GM12891 (cell line): Measurements from ENCODE around the gene TRIM50.

Source experiments
- DNase-seq: peaks from one replicate; pipeline ENCODE4 v3.0.0; 2011; ENCODE audit warnings: low spot score; ENCODE audit not compliant: insufficient read length
- FAIRE-seq: peaks from 2 replicates; lab custom pipeline; 2011; peaks lifted over from hg19 to GRCh38; lab: Jason Lieb, UNC
- PAX5 ChIP-seq: IDR thresholded peaks from 2 replicates; pipeline ENCODE4 v1.6.1; 2011; ENCODE audit warnings: low read length, moderate library complexity, mild to moderate bottlenecking; ENCODE audit not compliant: insufficient read depth, severe bottlenecking
- POLR2A ChIP-seq: IDR thresholded peaks from 2 replicates; pipeline ENCODE4 v1.6.1; 2011; ENCODE audit warnings: low read depth, low read length, control low read depth
- POLR2AphosphoS5 ChIP-seq: IDR thresholded peaks from 2 replicates; pipeline ENCODE4 v1.6.1; 2011; ENCODE audit warnings: low read depth, low read length, control low read depth
- POU2F2 ChIP-seq: IDR thresholded peaks from 2 replicates; pipeline ENCODE4 v1.6.1; 2011; ENCODE audit warnings: low read depth, mild to moderate bottlenecking, control low read depth, low read length, moderate library complexity
- SPI1 ChIP-seq: IDR thresholded peaks from 2 replicates; pipeline ENCODE4 v1.6.1; 2011; ENCODE audit warnings: low read depth, low read length, control low read depth
- TAF1 ChIP-seq: IDR thresholded peaks from 2 replicates; pipeline ENCODE4 v1.6.1; 2011; ENCODE audit warnings: low read depth, low read length, control low read depth

Gene TRIM50

GRCh38 chr7:73350306-73351068 lies 22.6 kb upstream of the TRIM50 start:
- FAIRE-seq (no peak), DNase-seq (no peak)
- no peak for TF ChIP-seq POLR2AphosphoS5
- no peak for TF ChIP-seq PAX5
- TF ChIP-seq POU2F2, result no peak
- TF ChIP-seq TAF1, result no peak
- TF ChIP-seq POLR2A, result no peak
- no peak for TF ChIP-seq SPI1

- no peak for TF ChIP-seq PAX5
- no peak for TF ChIP-seq POU2F2
- no peak for TF ChIP-seq SPI1
- no peak for TF ChIP-seq POLR2A
- TF ChIP-seq POLR2AphosphoS5, result no peak
- TF ChIP-seq TAF1, result no peak
- DNase-seq (no peak), FAIRE-seq (no peak)
These were observed 21.9 kb upstream of the TRIM50 start for GRCh38 chr7:73349763-73350162.

GRCh38 chr7:73345951-73346350 lies 18.1 kb upstream of the TRIM50 start:
- DNase-seq (no peak), FAIRE-seq (no peak)
- TF ChIP-seq POU2F2, result no peak
- TF ChIP-seq TAF1, result no peak
- no peak for TF ChIP-seq SPI1
- no peak for TF ChIP-seq POLR2A
- no peak for TF ChIP-seq PAX5
- TF ChIP-seq POLR2AphosphoS5, result no peak

GRCh38 chr7:73345538-73345937 lies 17.7 kb upstream of the TRIM50 start:
- TF ChIP-seq POLR2AphosphoS5 (no peak), POLR2A (no peak), TAF1 (no peak), PAX5 (no peak)

GRCh38 chr7:73343671-73344380 lies 15.9 kb upstream of the TRIM50 start:
- TF ChIP-seq POU2F2 (no peak), TAF1 (no peak), PAX5 (no peak), SPI1 (no peak), POLR2AphosphoS5 (no peak), POLR2A (no peak)
- FAIRE-seq (no peak), DNase-seq (no peak)

More at GRCh38 chr7:73345538-73345937, 17.7 kb upstream of the TRIM50 start:
- FAIRE-seq, result no peak
- DNase-seq, result no peak

GRCh38 chr7:73342645-73343044 lies 14.8 kb upstream of the TRIM50 start:
- no peak for TF ChIP-seq PAX5
- no peak for FAIRE-seq
- no peak for DNase-seq

GRCh38 chr7:73341877-73342276 lies 14.0 kb upstream of the TRIM50 start:
- TF ChIP-seq POU2F2 (no peak), SPI1 (no peak), POLR2A (no peak), POLR2AphosphoS5 (no peak), TAF1 (no peak), PAX5 (no peak)
- DNase-seq (no peak), FAIRE-seq (no peak)

- no peak for TF ChIP-seq PAX5
- no peak for TF ChIP-seq POU2F2
- no peak for TF ChIP-seq POLR2A
- no peak for TF ChIP-seq TAF1
- no peak for TF ChIP-seq SPI1
- no peak for TF ChIP-seq POLR2AphosphoS5
- FAIRE-seq (no peak), DNase-seq (no peak)
These were observed 12.6 kb upstream of the TRIM50 start for GRCh38 chr7:73340514-73340913.

- no peak for DNase-seq
- FAIRE-seq, result no peak
These were observed 10.4 kb upstream of the TRIM50 start for GRCh38 chr7:73338321-73338720.

GRCh38 chr7:73332447-73332846 lies 4.6 kb upstream of the TRIM50 start:
- DNase-seq (no peak), FAIRE-seq (no peak)
- no peak for TF ChIP-seq PAX5
- TF ChIP-seq POLR2A, result no peak
- no peak for TF ChIP-seq SPI1
- no peak for TF ChIP-seq POLR2AphosphoS5
- no peak for TF ChIP-seq POU2F2
- TF ChIP-seq TAF1, result no peak

More at GRCh38 chr7:73338321-73338720, 10.4 kb upstream of the TRIM50 start:
- TF ChIP-seq TAF1, result no peak
- no peak for TF ChIP-seq POLR2AphosphoS5
- no peak for TF ChIP-seq POLR2A
